Testis (tissue), 3 donors: ENCODE measurements around the gene CXorf38. TPM values are rescaled to one million over a fixed set of nuclear protein-coding genes. Genes with fewer than 3 reads are reported as not detected.
A peak's percentile ranks its signal among the peaks of the same experiment; 100 is the strongest.

ENCODE experiments used
- DNase-seq: peaks from one replicate; pipeline ENCODE4 v3.0.0-alpha.2; 2019
- H3K27ac ChIP-seq, 2 donors: fragments of 200-600 bp; sonication (generic); one replicate each; pipeline ENCODE4 v1.5.1; 2019
- H3K27me3 ChIP-seq: fragments of 200-600 bp; sonication (generic); one replicate; pipeline ENCODE4 v1.5.1; 2019
- H3K36me3 ChIP-seq: fragments of 200-600 bp; sonication (generic); one replicate; pipeline ENCODE4 v1.5.1; 2017; ENCODE audit warnings: low read depth; ENCODE audit errors: missing control alignments
- H3K4me1 ChIP-seq: fragments of 200-600 bp; sonication (generic); one replicate; pipeline ENCODE4 v1.5.1; 2019
- H3K4me3 ChIP-seq, 2 donors: fragments of 200-600 bp; sonication (generic); one replicate each; pipeline ENCODE4 v1.5.1; 2017 to 2019
- H3K9me3 ChIP-seq: fragments of 200-600 bp; sonication (generic); one replicate; pipeline ENCODE4 v1.5.1; 2017
- CTCF ChIP-seq, 3 experiments: fragments of 450-650 bp in 2 of 3; fragments of 200-600 bp in 1 of 3; sonication (generic) in 1 of 3; IDR thresholded peaks; one replicate each; pipeline ENCODE4 v1.5.1; 2016 to 2019; ENCODE audit warnings: antibody characterized with exemption in 3 of 3, mild to moderate bottlenecking in 2 of 3, moderate library complexity in 1 of 3
- POLR2A ChIP-seq: fragments of 450-650 bp; IDR thresholded peaks from one replicate; pipeline ENCODE4 v1.6.1; 2017; ENCODE audit warnings: antibody characterized with exemption, mild to moderate bottlenecking, moderate library complexity
- WGBS, 2 donors: methylation state at CpG; one replicate each; pipeline ENCODE4 v1.1.5; 2018; 5-methylcytosine and 5-hydroxymethylcytosine counted together
- intact Hi-C: fragments of 100-400 bp; cut with DNase I; formaldehyde crosslinking; loops from one replicate; pipeline ENCODE4 v1.15.1; 2023; ENCODE audit warnings: low total_unique reads
- polyA plus RNA-seq: library from polyadenylated mRNA; stranded (reverse); fragments of 350-450 nt; fragmentation: Illumina TruSeq; extraction: RNeasy Lipid Tissue Mini Kit (QIAGEN cat#74804); gene quantifications from one replicate; pipeline ENCODE4 v1.2.3, GENCODE V29; 2014; ENCODE audit warnings: low read depth, low replicate concordance; ENCODE audit not compliant: insufficient read depth
- total RNA-seq, 2 donors: library from RNA; depleted of rRNA; stranded (reverse); fragments of >200 nt; gene quantifications; one replicate each; pipeline ENCODE4 v1.2.3, GENCODE V29; 2016

CXorf38 gene
- total and polyA plus RNA-seq, 3 donors from 2014 or later: 4.9 to 9.3 (median 6.2) TPM

GRCh38 chrX:40651620-40652223 is 4.4 kb upstream of the CXorf38 start:
- Histone ChIP-seq H3K27ac (no peak overlapping the region), H3K9me3 (no peaks in the 10 kb centered on the region), H3K27me3 (no peaks in the 10 kb centered on the region), H3K4me3 (no peak overlapping the region), H3K4me1 (no peaks in the 10 kb centered on the region), H3K36me3 (no peaks in the 10 kb centered on the region)
- intact Hi-C loops: no loop called here
- peak; percentile 78 for DNase-seq
- TF ChIP-seq POLR2A (no peak), CTCF (IDR thresholded peaks at IDR 0.05) (peak; percentile 69 to 71 (median 70))
- 19 to 28% methylated on average over 3 of the region's 3 CpGs for WGBS, 2 donors

GRCh38 chrX:40646489-40647306 is 663 bp downstream of the CXorf38 start:
- H3K27me3 ChIP-seq: no peaks in the 10 kb centered on the region
- TF ChIP-seq POLR2A (no peak), CTCF (IDR thresholded peaks at IDR 0.05) (no peak)
- 0 to 2% methylated on average over 7 to 29 of the region's 33 CpGs for WGBS, 2 donors
- DNase-seq: no peak
- H3K27ac ChIP-seq: peak overlapping the region; percentile 39 to 71
- H3K9me3 ChIP-seq: no peaks in the 10 kb centered on the region
- H3K4me3 ChIP-seq: peak overlapping the region; percentile 68 to 78
- no peaks in the 10 kb centered on the region for H3K4me1 ChIP-seq
- intact Hi-C loops: no loop called here
- H3K36me3 ChIP-seq: no peaks in the 10 kb centered on the region

- peak; percentile 66 for DNase-seq
- 7 to 13% methylated on average over 4 of the region's 4 CpGs for whole genome bisulfite sequencing, 2 donors
- H3K27me3 ChIP-seq: no peaks in the 10 kb centered on the region
- peak overlapping the region in 1 of 2 donors; percentile 23 for H3K4me3 ChIP-seq
- no peaks in the 10 kb centered on the region for H3K9me3 ChIP-seq
- H3K27ac ChIP-seq: peak overlapping the region; percentile 39 to 73
- intact Hi-C loops: no loop called here
- no peaks in the 10 kb centered on the region for H3K4me1 ChIP-seq
- no peaks in the 10 kb centered on the region for H3K36me3 ChIP-seq
- TF ChIP-seq POLR2A: no peak
- no peak for TF ChIP-seq CTCF (IDR thresholded peaks at IDR 0.05)
Observed at GRCh38 chrX:40644821-40645358, 2.5 kb downstream of the CXorf38 start.

GRCh38 chrX:40644176-40644575 is 3.2 kb downstream of the CXorf38 start:
- H3K36me3 ChIP-seq: no peaks in the 10 kb centered on the region
- intact Hi-C loops: no loop called here
- TF ChIP-seq POLR2A (no peak), CTCF (IDR thresholded peaks at IDR 0.05) (no peak)
- H3K27ac ChIP-seq: peak overlapping the region; percentile 39 to 73
- H3K4me1 ChIP-seq: no peaks in the 10 kb centered on the region
- no peak for DNase-seq
- no peaks in the 10 kb centered on the region for H3K9me3 ChIP-seq
- no peak overlapping the region for H3K4me3 ChIP-seq
- H3K27me3 ChIP-seq: no peaks in the 10 kb centered on the region
- 51 to 59% methylated on average over 5 of the region's 5 CpGs for WGBS, 2 donors
